ENCODE data around the gene NRCAM. TPM values are rescaled to one million over a fixed set of nuclear protein-coding genes. Genes with fewer than 3 reads are reported as not detected.

NRCAM gene
- polyA plus RNA-seq, 1 donor (not counting 4 experiments of a cell fraction or from before 2014, with no cell fraction given), result 4.0 TPM

GRCh38 chr7:108385834-108386422, 70.3 kb downstream of the NRCAM start:
- dilution Hi-C loops (cut with MboI; ENCODE audit: extremely low pct_ligation_motif_present, low sequenced_read_pairs), result no loop called here

GRCh38 chr7:108384716-108385483, 71.3 kb downstream of the NRCAM start:
- no peaks in the 10 kb centered on the region for H3K79me2 ChIP-seq (ENCODE audit: control insufficient read depth, insufficient read depth, low read length)
- H3K4me1 ChIP-seq (ENCODE audit: control insufficient read depth, extremely low read depth, insufficient read depth, low read length), result no peaks in the 10 kb centered on the region
- FAIRE-seq (no peak), DNase-seq (ENCODE audit: low read depth, low spot score) (no peak)
- no peak overlapping the region for H3K9ac ChIP-seq (ENCODE audit: control insufficient read depth, extremely low read depth, insufficient read depth, low read length)
- no peak overlapping the region for H3K4me3 ChIP-seq (ENCODE audit: control insufficient read depth in 2 of 3, extremely low read depth in 1 of 3, insufficient read depth in 2 of 3, low read depth in 1 of 3, low read length in 3 of 3)
- H3K36me3 ChIP-seq (ENCODE audit: control insufficient read depth in 2 of 2, extremely low read depth in 1 of 2, insufficient read depth in 2 of 2, low read length in 2 of 2), result no peaks in the 10 kb centered on the region
- H3K9me3 ChIP-seq (ENCODE audit: control insufficient read depth, low read depth, low read length), result no peaks in the 10 kb centered on the region
- TF ChIP-seq CTCF (optimal IDR thresholded peaks at IDR 0.05 in 1 of 3, IDR thresholded peaks at IDR 0.05 in 1 of 3, conservative IDR thresholded peaks at IDR 0.05 in 1 of 3; ENCODE audit: extremely low read depth in 1 of 3, insufficient read depth in 2 of 3, low read length in 3 of 3) (peak; percentile 40 to 46 (median 42)), EZH2 (IDR thresholded peaks at IDR 0.05; ENCODE audit: low read length) (no peak)
- dilution Hi-C loops (cut with MboI; ENCODE audit: extremely low pct_ligation_motif_present, low sequenced_read_pairs), result no loop called here
- H3K4me2 ChIP-seq (ENCODE audit: control insufficient read depth, extremely low read depth, insufficient read depth, low read depth, low read length), result no peak overlapping the region
- no peak overlapping the region for H3K27ac ChIP-seq (ENCODE audit: control insufficient read depth, insufficient read depth, low read length)
- H3K27me3 ChIP-seq (ENCODE audit: control insufficient read depth, extremely low read depth, insufficient read depth, low read length), result no peaks in the 10 kb centered on the region
- H3K9me1 ChIP-seq (ENCODE audit: control insufficient read depth, extremely low read depth, insufficient read depth, low read length), result no peaks in the 10 kb centered on the region
- H2AFZ ChIP-seq (ENCODE audit: control insufficient read depth, low read length), result no peak overlapping the region
- no peaks in the 10 kb centered on the region for H4K20me1 ChIP-seq (ENCODE audit: control insufficient read depth, extremely low read depth, insufficient read depth, low read length)

More at GRCh38 chr7:108385834-108386422, 70.3 kb downstream of the NRCAM start:
- Histone ChIP-seq H3K9me1 (ENCODE audit: control insufficient read depth, extremely low read depth, insufficient read depth, low read length) (no peaks in the 10 kb centered on the region), H3K9ac (ENCODE audit: control insufficient read depth, extremely low read depth, insufficient read depth, low read length) (no peak overlapping the region), H3K27ac (ENCODE audit: control insufficient read depth, insufficient read depth, low read length) (no peak overlapping the region), H3K27me3 (ENCODE audit: control insufficient read depth, extremely low read depth, insufficient read depth, low read length) (no peaks in the 10 kb centered on the region), H3K4me1 (ENCODE audit: control insufficient read depth, extremely low read depth, insufficient read depth, low read length) (no peaks in the 10 kb centered on the region), H3K4me2 (ENCODE audit: control insufficient read depth, extremely low read depth, insufficient read depth, low read depth, low read length) (no peak overlapping the region), H3K4me3 (ENCODE audit: control insufficient read depth in 2 of 3, extremely low read depth in 1 of 3, insufficient read depth in 2 of 3, low read depth in 1 of 3, low read length in 3 of 3) (no peak overlapping the region), H4K20me1 (ENCODE audit: control insufficient read depth, extremely low read depth, insufficient read depth, low read length) (no peaks in the 10 kb centered on the region), H3K9me3 (ENCODE audit: control insufficient read depth, low read depth, low read length) (no peaks in the 10 kb centered on the region), H2AFZ (ENCODE audit: control insufficient read depth, low read length) (no peak overlapping the region), H3K79me2 (ENCODE audit: control insufficient read depth, insufficient read depth, low read length) (no peaks in the 10 kb centered on the region), H3K36me3 (ENCODE audit: control insufficient read depth in 2 of 2, extremely low read depth in 1 of 2, insufficient read depth in 2 of 2, low read length in 2 of 2) (no peaks in the 10 kb centered on the region)
- DNase-seq (ENCODE audit: low read depth, low spot score) (no peak), FAIRE-seq (no peak)
- no peak for TF ChIP-seq CTCF (optimal IDR thresholded peaks at IDR 0.05 in 1 of 3, IDR thresholded peaks at IDR 0.05 in 1 of 3, conservative IDR thresholded peaks at IDR 0.05 in 1 of 3; ENCODE audit: extremely low read depth in 1 of 3, insufficient read depth in 2 of 3, low read length in 3 of 3)
- TF ChIP-seq EZH2 (IDR thresholded peaks at IDR 0.05; ENCODE audit: low read length), result no peak

All from keratinocyte (primary cell).